Measurements from ENCODE around the gene CCDC178.

DNA sequence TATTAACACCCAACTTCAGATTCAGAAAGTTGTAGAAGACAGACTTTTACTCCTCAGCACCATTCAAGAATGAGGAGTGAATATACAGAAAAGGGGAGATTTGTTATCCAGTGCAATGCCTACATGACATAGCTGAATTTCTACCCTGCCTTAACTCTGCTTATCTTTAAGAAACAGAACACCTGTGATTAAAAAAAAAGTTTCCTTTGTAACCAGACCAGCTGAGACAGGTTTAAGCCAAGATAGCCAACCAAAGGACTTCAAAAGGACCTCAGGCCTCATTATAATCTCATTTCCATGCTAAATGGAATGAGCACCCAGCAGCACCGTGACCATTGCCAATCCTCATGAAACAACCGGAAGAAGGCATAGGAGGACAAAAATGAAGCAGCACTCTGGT, 122.9 kb downstream of the CCDC178 start:
- TF ChIP-seq, protein P1, sequence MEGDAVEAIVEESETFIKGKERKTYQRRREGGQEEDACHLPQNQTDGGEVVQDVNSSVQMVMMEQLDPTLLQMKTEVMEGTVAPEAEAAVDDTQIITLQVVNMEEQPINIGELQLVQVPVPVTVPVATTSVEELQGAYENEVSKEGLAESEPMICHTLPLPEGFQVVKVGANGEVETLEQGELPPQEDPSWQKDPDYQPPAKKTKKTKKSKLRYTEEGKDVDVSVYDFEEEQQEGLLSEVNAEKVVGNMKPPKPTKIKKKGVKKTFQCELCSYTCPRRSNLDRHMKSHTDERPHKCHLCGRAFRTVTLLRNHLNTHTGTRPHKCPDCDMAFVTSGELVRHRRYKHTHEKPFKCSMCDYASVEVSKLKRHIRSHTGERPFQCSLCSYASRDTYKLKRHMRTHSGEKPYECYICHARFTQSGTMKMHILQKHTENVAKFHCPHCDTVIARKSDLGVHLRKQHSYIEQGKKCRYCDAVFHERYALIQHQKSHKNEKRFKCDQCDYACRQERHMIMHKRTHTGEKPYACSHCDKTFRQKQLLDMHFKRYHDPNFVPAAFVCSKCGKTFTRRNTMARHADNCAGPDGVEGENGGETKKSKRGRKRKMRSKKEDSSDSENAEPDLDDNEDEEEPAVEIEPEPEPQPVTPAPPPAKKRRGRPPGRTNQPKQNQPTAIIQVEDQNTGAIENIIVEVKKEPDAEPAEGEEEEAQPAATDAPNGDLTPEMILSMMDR (conservative IDR thresholded peaks at IDR 0.05) = no peak
- no peak for TF ChIP-seq EZH2 (IDR thresholded peaks at IDR 0.05; ENCODE audit: low read depth)

Measured in PC-9 (cell line).